GM23248 (cell line): ENCODE data around the gene ACCS.

Experiments
- EZH2 ChIP-seq: fragments of 200-600 bp; sonication (generic); IDR thresholded peaks from 2 replicates; pipeline ENCODE4 v1.6.1; 2018; ENCODE audit warnings: antibody characterized with exemption, mild to moderate bottlenecking; ENCODE audit not compliant: insufficient read depth, poor library complexity, severe bottlenecking
- EZH2phosphoT487 ChIP-seq: fragments of 200-600 bp; sonication (generic); IDR thresholded peaks from 2 replicates; pipeline ENCODE4 v1.6.1; 2018; ENCODE audit warnings: antibody characterized with exemption, moderate library complexity, mild to moderate bottlenecking, low read depth; ENCODE audit not compliant: insufficient read depth

DNA sequence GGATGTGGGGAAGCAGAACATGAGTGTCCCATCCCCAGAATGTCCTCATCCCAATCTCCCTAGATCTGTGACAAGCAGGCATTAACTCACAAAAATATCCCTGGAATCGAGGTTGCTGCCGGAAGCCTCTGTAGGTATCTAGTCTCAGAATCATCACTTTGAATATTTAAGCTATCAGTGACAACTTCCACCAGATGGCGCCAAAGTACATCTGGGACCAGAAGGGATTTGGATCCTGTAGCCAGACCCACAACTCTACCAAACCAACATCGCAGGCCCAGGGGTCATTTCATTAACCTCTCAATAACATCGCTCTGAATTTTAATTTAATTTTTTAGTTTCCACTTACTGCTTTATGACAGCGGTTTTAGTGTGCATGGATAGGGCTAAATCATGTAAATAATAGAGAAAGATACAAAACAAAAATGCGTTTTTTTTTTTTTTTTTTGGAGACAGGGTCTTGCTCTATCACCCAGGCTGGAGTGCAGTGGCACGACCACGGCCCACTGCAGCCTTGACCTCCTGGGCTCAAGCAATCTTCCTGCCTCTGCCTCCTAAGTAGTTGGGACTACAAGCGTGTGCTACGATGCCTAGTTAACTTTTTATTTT lies 28.3 kb downstream of the ACCS start:
- TF ChIP-seq EZH2phosphoT487 (no peak), EZH2 (no peak)
